SK-N-SH treated with all-trans-retinoic acid at 6 μM for 48 hours (cell line): Measurements from ENCODE around the gene FAHD2A.

Source experiments
- GLIS3 ChIP-seq: fragments of 250-450 bp; sonication (Bioruptor Pico); IDR thresholded peaks from 2 replicates; pipeline ENCODE4 v1.5.0; 2020; ENCODE audit warnings: mild to moderate bottlenecking, moderate library complexity
- TF ChIP-seq, protein P1 (sequence below): fragments of 250-450 bp; sonication (Bioruptor Pico); IDR thresholded peaks from 2 replicates; pipeline ENCODE4 v1.8.0; 2021; ENCODE audit warnings: low read depth, mild to moderate bottlenecking, moderate library complexity, borderline replicate concordance

DNA sequence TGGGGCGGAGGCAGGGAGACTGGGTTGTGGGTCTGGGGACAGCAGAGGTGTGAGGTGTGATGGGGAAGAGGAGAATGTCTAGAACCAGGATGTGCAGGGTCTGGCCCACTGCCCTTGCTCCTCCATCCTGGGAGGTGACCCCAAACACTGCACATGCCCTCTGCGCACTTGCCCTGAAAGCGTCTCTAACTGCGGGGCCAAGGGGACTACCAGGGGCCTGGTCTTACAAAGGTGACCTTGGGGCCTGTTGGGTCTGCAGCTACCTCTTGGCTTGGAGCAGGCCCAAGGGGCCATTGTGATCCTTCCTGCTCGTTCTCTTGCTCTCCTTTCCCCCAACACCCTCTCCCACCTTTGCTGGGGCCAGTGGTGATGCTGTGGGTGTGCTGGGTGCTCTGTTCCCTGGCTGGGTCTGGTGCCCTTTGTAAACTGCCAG, 48.0 kb upstream of the FAHD2A start:
- TF ChIP-seq GLIS3: no peak
- TF ChIP-seq, protein P1, sequence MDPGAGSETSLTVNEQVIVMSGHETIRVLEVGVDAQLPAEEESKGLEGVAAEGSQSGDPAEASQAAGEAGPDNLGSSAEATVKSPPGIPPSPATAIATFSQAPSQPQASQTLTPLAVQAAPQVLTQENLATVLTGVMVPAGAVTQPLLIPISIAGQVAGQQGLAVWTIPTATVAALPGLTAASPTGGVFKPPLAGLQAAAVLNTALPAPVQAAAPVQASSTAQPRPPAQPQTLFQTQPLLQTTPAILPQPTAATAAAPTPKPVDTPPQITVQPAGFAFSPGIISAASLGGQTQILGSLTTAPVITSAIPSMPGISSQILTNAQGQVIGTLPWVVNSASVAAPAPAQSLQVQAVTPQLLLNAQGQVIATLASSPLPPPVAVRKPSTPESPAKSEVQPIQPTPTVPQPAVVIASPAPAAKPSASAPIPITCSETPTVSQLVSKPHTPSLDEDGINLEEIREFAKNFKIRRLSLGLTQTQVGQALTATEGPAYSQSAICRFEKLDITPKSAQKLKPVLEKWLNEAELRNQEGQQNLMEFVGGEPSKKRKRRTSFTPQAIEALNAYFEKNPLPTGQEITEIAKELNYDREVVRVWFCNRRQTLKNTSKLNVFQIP (CRISPR knock-in tag): no peak
